GM19099 (cell line): ENCODE data around the gene FLAD1.

ENCODE experiments used
- POLR2A ChIP-seq: IDR thresholded peaks from 3 replicates; pipeline ENCODE4 v1.6.1; 2011; ENCODE audit warnings: low read depth; ENCODE audit not compliant: insufficient read length; ENCODE audit errors: extremely low read depth

The FLAD1 gene

GRCh38 chr1:154989195-154989860 is 6.2 kb downstream of the FLAD1 start:
- TF ChIP-seq POLR2A = no peak

DNA sequence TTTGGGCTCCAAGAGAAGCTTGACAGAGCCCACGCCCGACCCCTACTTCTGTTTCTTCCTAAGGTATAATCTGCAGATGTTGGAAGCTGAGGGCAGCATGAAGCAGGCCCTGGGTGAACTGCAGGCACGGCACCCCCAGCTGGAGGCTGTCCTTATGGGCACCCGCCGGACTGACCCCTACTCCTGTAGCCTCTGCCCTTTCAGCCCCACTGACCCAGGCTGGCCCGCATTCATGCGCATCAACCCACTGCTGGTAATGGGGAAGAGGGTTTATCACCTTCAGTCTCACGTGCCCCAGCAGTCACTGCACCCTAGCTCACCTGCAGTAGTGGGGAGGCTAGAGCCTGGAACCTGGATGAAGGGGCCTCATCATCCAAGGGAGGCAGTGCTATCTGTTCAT is 7.1 kb downstream of the FLAD1 start:
- TF ChIP-seq POLR2A = no peak

DNA sequence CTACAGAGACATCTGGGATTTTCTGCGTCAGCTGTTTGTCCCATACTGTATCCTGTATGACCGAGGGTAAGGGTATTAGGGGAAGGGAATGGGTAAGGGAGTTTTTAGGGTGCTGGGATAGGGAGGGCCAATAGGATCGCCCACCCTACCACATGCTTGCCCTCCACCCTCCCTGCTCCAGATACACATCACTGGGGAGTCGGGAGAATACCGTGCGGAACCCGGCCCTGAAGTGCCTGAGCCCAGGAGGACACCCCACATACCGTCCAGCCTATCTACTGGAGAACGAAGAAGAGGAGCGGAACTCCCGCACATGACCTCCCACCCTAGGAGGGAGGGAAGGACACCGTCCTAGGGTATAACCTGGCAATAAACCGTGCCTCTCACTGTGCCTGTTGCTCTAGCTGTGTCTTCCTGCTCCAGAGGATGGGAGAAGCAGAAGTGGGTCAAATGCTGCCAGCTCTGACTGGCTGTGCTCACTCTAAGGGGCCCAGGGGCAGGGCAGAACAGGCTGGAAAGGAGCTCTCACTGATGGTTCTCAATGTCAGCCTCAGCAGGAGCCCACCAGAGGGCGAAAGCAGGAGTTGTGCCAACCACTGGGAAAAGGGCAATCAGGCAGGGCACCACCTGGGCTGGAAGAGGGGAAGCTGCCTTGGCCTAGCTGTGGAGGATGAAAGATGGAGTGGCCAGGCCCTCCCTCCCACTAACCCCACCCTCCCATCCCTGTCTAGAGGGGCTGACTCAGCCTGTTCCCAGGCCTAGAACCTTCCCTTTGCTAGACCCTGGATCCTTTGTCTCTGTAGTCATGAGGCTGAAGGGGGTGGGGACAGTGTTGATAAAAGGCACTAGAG is 9.8 kb downstream of the FLAD1 start:
- TF ChIP-seq POLR2A = no peak

GRCh38 chr1:154993572-154994268 is 10.6 kb downstream of the FLAD1 start, which contains the start of gene LENEP:
LENEP (plus strand) TSS chr1:154993586; CDS start chr1:154993608, 22 bp downstream.
- no peak for TF ChIP-seq POLR2A

- TF ChIP-seq POLR2A = no peak
Measured at GRCh38 chr1:154994269-154994587, 11.1 kb downstream of the FLAD1 start.

DNA sequence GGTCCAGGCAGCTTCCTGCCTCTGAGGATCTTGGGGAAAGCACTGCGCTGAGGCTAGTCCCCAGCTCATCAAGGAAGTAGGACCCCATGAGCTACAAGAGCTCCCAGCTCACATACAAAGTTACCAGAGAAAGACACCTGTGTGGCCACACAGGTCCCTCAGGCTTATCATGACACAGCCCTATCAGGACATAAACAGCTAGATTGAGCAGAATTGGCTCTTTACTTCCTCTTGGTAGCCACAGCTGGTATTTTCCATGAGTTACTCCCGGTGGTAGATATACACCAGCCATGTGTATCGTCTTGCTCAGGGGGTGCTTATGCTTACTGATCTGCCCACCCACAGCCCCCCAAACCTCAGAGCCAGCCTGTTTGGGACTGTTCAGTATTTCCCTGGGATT is 11.4 kb downstream of the FLAD1 start:
- no peak for TF ChIP-seq POLR2A

GRCh38 chr1:154996966-154997701 is 14.0 kb downstream of the FLAD1 start:
- no peak for TF ChIP-seq POLR2A

GRCh38 chr1:154998201-154998780 is 15.1 kb downstream of the FLAD1 start:
- no peak for TF ChIP-seq POLR2A

- TF ChIP-seq POLR2A = peak; percentile 63
Measured at GRCh38 chr1:154998818-154999570, 15.8 kb downstream of the FLAD1 start.

GRCh38 chr1:154999571-155000410 is 16.6 kb downstream of the FLAD1 start:
- TF ChIP-seq POLR2A = no peak

DNA sequence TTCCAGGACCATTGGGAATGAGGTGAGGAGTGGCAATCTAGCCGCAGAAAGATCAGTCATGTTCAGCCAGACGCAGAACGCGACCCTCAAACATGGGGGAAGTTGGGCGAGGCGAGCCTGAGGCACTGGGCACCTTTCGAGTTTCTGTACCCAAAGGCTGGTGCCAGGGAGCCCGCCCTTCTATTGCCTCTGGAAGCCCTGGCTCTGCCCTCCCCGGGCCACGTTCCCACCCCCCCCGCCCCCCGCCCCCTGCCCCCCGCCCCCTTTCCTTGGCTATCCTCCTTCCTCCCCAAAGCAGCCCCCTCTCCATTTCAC is 17.2 kb downstream of the FLAD1 start:
- no peak for TF ChIP-seq POLR2A

DNA sequence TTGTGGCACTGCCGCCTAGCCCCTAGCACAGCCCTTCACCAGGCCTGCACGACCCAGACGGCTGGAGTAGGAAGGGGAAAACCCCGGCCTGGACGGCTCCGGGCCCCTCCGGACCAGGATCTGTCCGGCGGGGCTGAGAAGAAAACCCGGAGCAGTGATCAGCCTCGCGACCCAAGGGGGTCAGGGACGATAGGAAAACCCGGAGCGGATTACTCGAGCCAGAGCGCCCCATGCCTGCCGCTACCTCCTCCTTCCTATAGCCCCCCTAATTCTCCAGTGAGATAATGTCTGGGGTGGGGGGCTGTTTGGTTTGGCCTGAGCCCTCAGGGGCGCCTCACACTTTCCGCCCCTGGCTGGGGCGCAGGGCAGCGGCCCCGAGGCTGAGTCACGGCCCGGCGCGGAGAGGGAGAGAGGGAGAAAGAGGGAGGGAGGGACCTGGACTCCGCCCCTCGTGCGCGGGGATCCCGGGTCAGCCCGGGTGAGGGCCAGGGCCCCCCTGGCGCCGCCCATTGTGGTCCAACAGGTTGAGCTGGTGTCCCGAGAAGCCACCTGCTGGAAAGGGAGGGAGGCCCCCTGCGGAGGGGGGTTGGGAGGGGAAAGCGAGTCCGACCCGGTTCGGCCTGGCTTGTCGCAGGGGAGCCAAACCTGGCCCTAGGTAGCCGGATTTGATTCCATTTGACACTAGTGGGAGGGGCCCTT is 17.7 kb downstream of the FLAD1 start:
- peak; percentile 58 for TF ChIP-seq POLR2A

DNA sequence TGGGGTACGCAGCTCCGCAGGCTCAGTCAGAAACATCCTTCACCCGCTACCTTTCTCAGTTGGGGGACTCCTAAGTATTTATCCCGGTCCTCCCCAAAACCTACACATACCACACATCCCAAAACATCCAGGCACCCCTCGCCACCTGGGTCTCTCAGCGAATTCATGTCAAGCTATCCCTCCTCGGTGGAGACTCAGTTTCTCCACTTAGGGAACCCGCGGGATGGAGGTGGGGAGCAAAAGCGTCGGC is 18.2 kb downstream of the FLAD1 start:
- no peak for TF ChIP-seq POLR2A
